ENCODE results near the gene CCNC. TPM values are rescaled to one million over a fixed set of nuclear protein-coding genes. Genes with fewer than 3 reads are reported as not detected.

The CCNC gene
- total RNA-seq, 1 experiment from 2014 or later: 93.1 TPM

GRCh38 chr6:99501762-99502161, 66.7 kb downstream of the CCNC start (continued):
- no peak for TF ChIP-seq TP53 (CRISPR knock-in tag; IDR thresholded peaks at IDR 0.05)
- no peak for TF ChIP-seq MYBL2 (CRISPR knock-in tag; IDR thresholded peaks at IDR 0.05)
- no peak for TF ChIP-seq ETV6 (CRISPR knock-in tag; IDR thresholded peaks at IDR 0.05)
- no peak for TF ChIP-seq CREB1 (CRISPR knock-in tag; IDR thresholded peaks at IDR 0.05)
- no peak for TF ChIP-seq CDX4 (CRISPR knock-in tag; IDR thresholded peaks at IDR 0.05; ENCODE audit: borderline replicate concordance)
- no peak for TF ChIP-seq FOXP4 (CRISPR knock-in tag; IDR thresholded peaks at IDR 0.05)
- no peak for TF ChIP-seq ELF4 (CRISPR knock-in tag; IDR thresholded peaks at IDR 0.05; ENCODE audit: low read depth)
- TF ChIP-seq, protein P1, sequence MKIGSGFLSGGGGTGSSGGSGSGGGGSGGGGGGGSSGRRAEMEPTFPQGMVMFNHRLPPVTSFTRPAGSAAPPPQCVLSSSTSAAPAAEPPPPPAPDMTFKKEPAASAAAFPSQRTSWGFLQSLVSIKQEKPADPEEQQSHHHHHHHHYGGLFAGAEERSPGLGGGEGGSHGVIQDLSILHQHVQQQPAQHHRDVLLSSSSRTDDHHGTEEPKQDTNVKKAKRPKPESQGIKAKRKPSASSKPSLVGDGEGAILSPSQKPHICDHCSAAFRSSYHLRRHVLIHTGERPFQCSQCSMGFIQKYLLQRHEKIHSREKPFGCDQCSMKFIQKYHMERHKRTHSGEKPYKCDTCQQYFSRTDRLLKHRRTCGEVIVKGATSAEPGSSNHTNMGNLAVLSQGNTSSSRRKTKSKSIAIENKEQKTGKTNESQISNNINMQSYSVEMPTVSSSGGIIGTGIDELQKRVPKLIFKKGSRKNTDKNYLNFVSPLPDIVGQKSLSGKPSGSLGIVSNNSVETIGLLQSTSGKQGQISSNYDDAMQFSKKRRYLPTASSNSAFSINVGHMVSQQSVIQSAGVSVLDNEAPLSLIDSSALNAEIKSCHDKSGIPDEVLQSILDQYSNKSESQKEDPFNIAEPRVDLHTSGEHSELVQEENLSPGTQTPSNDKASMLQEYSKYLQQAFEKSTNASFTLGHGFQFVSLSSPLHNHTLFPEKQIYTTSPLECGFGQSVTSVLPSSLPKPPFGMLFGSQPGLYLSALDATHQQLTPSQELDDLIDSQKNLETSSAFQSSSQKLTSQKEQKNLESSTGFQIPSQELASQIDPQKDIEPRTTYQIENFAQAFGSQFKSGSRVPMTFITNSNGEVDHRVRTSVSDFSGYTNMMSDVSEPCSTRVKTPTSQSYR (CRISPR knock-in tag; IDR thresholded peaks at IDR 0.05): no peak
- no peak for TF ChIP-seq ZNF138 (CRISPR knock-in tag; conservative IDR thresholded peaks at IDR 0.05)
- no peak for TF ChIP-seq NR2C2 (CRISPR knock-in tag; IDR thresholded peaks at IDR 0.05)
- TF ChIP-seq ATF2 (CRISPR knock-in tag; IDR thresholded peaks at IDR 0.05; ENCODE audit: borderline replicate concordance, low read depth): no peak
- no peak for TF ChIP-seq GTF2I (CRISPR knock-in tag; conservative IDR thresholded peaks at IDR 0.05)

DNA sequence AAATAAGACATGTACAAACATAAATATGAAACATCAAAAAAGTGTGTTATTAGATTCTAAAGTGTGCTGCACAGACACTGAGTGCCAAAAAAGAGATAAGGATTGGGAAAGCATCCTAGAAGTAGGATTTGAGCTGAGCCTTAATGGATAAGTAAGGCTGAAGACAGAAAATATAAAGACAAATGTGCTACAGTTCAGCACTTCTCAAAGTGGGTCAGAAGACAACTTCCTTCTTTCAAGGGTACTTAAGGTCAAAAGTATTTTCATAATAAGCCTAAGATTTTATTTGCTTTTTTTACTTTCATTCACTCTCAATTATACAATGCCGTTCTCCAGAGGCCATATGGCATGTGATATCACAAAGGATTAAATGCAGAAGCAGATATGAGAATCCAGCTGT, 70.0 kb downstream of the CCNC start:
- ChIA-PET CTCF (no interaction called here), POLR2A (no interaction called here)
- H3K36me3 Mint-ChIP-seq: peaks cover 39% of the 10 kb centered on the region
- no peak for TF ChIP-seq SMAD4 (CRISPR knock-in tag; IDR thresholded peaks at IDR 0.05)
- TF ChIP-seq TEAD1 (CRISPR knock-in tag; IDR thresholded peaks at IDR 0.05): no peak
- no peak for TF ChIP-seq ZNF121 (CRISPR knock-in tag; IDR thresholded peaks at IDR 0.05)
- TF ChIP-seq RELA (CRISPR knock-in tag; IDR thresholded peaks at IDR 0.05; ENCODE audit: borderline replicate concordance): no peak
- TF ChIP-seq ELF4 (CRISPR knock-in tag; IDR thresholded peaks at IDR 0.05; ENCODE audit: low read depth): no peak
- TF ChIP-seq FOXK1 (CRISPR knock-in tag; IDR thresholded peaks at IDR 0.05): no peak
- no peak for TF ChIP-seq HMGA2 (CRISPR knock-in tag; IDR thresholded peaks at IDR 0.05)
- no peak for TF ChIP-seq CDX4 (CRISPR knock-in tag; IDR thresholded peaks at IDR 0.05; ENCODE audit: borderline replicate concordance)
- no peak for TF ChIP-seq SMAD3 (CRISPR knock-in tag; IDR thresholded peaks at IDR 0.05; ENCODE audit: borderline replicate concordance)
- TF ChIP-seq GABPB1 (CRISPR knock-in tag; IDR thresholded peaks at IDR 0.05): no peak
- TF ChIP-seq, protein P2, sequence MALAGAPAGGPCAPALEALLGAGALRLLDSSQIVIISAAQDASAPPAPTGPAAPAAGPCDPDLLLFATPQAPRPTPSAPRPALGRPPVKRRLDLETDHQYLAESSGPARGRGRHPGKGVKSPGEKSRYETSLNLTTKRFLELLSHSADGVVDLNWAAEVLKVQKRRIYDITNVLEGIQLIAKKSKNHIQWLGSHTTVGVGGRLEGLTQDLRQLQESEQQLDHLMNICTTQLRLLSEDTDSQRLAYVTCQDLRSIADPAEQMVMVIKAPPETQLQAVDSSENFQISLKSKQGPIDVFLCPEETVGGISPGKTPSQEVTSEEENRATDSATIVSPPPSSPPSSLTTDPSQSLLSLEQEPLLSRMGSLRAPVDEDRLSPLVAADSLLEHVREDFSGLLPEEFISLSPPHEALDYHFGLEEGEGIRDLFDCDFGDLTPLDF (CRISPR knock-in tag; IDR thresholded peaks at IDR 0.05): no peak
- TF ChIP-seq, protein P3, sequence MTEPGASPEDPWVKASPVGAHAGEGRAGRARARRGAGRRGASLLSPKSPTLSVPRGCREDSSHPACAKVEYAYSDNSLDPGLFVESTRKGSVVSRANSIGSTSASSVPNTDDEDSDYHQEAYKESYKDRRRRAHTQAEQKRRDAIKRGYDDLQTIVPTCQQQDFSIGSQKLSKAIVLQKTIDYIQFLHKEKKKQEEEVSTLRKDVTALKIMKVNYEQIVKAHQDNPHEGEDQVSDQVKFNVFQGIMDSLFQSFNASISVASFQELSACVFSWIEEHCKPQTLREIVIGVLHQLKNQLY (CRISPR knock-in tag; IDR thresholded peaks at IDR 0.05): no peak
- no peak for TF ChIP-seq ZNF317 (CRISPR knock-in tag; IDR thresholded peaks at IDR 0.05; ENCODE audit: borderline replicate concordance, low read depth)
- no peak for TF ChIP-seq OVOL2 (CRISPR knock-in tag; IDR thresholded peaks at IDR 0.05; ENCODE audit: borderline replicate concordance)

More for the DNA sequence above, 70.0 kb downstream of the CCNC start:
- DNase-seq (ENCODE audit: low spot score) (no peak), ATAC-seq (no peak)
- no peaks in the 10 kb centered on the region for H3K27me3 Mint-ChIP-seq (ENCODE audit: low read depth)
- no peaks in the 10 kb centered on the region for H3K9me3 Mint-ChIP-seq
- no peaks in the 10 kb centered on the region for H3K4me1 Mint-ChIP-seq
- no peak overlapping the region for H3K4me3 Mint-ChIP-seq
- peak overlapping the region; percentile 24; the same call in 1 of the 2 replicates for H3K27ac Mint-ChIP-seq
